H9 (cell line): ENCODE measurements around the gene RASGEF1C. TPM values are rescaled to one million over a fixed set of nuclear protein-coding genes. Genes with fewer than 3 reads are reported as not detected.

Experiments
- DNase-seq: peaks from one replicate; pipeline ENCODE4 v3.0.0-alpha.2; 2017
- H2AFZ ChIP-seq: one replicate; pipeline ENCODE4 v1.6.1; 2013; ENCODE audit warnings: mild to moderate bottlenecking, low read length, control low read depth, moderate library complexity
- H2AK5ac ChIP-seq: 2 replicates; pipeline ENCODE4 v1.6.1; 2013; ENCODE audit warnings: low read length, control low read depth, mixed read lengths; ENCODE audit not compliant: insufficient read length
- H2BK120ac ChIP-seq: one replicate; pipeline ENCODE4 v1.6.1; 2013; ENCODE audit warnings: low read depth, mild to moderate bottlenecking, low read length, control low read depth, inconsistent platforms; ENCODE audit not compliant: poor library complexity, severe bottlenecking
- H2BK12ac ChIP-seq: 2 replicates; pipeline ENCODE4 v1.6.1; 2013; ENCODE audit warnings: low read length, control low read depth, mixed read lengths, low read depth; ENCODE audit not compliant: insufficient read length
- H2BK15ac ChIP-seq: 2 replicates; pipeline ENCODE4 v1.6.1; 2013; ENCODE audit warnings: low read depth, low read length, control low read depth
- H2BK20ac ChIP-seq: one replicate; pipeline ENCODE4 v1.6.1; 2013; ENCODE audit warnings: low read depth, mild to moderate bottlenecking, low read length, control low read depth, inconsistent platforms; ENCODE audit not compliant: poor library complexity, severe bottlenecking
- H2BK5ac ChIP-seq: 2 replicates; pipeline ENCODE4 v1.6.1; 2013; ENCODE audit warnings: low read length, control low read depth, mixed read lengths; ENCODE audit not compliant: insufficient read length
- H3K14ac ChIP-seq: 2 replicates; pipeline ENCODE4 v1.6.1; 2013; ENCODE audit warnings: low read length, control low read depth; ENCODE audit not compliant: insufficient read depth
- H3K18ac ChIP-seq: 2 replicates; pipeline ENCODE4 v1.6.1; 2013; ENCODE audit warnings: low read depth, mild to moderate bottlenecking, mixed read lengths, low read length, control low read depth; ENCODE audit not compliant: insufficient read length
- H3K23ac ChIP-seq: 2 replicates; pipeline ENCODE4 v1.6.1; 2013; ENCODE audit warnings: low read length, control low read depth, mixed read lengths, low read depth; ENCODE audit not compliant: insufficient read length
- H3K23me2 ChIP-seq: 2 replicates; pipeline ENCODE4 v1.6.1; 2013; ENCODE audit warnings: low read depth, mild to moderate bottlenecking, mixed read lengths, low read length, control low read depth; ENCODE audit not compliant: insufficient read length, poor library complexity, severe bottlenecking
- H3K27ac ChIP-seq: 2 replicates; pipeline ENCODE4 v1.5.1; 2013; ENCODE audit warnings: low read length, control low read depth, mixed read lengths, low read depth; ENCODE audit not compliant: insufficient read length
- H3K27me3 ChIP-seq: 2 replicates; pipeline ENCODE4 v1.6.1; 2013; ENCODE audit warnings: low read length, control low read depth, inconsistent platforms; ENCODE audit not compliant: insufficient read depth
- H3K4ac ChIP-seq: 2 replicates; pipeline ENCODE4 v1.6.1; 2013; ENCODE audit warnings: low read depth, mild to moderate bottlenecking, control low read depth, inconsistent platforms, low read length, moderate library complexity
- H3K4me1 ChIP-seq: 2 replicates; pipeline ENCODE4 v1.6.1; 2013; ENCODE audit warnings: low read length, control low read depth, inconsistent platforms; ENCODE audit not compliant: insufficient read depth
- H3K4me2 ChIP-seq: 2 replicates; pipeline ENCODE4 v1.6.1; 2013; ENCODE audit warnings: low read length, control low read depth, mixed read lengths; ENCODE audit not compliant: insufficient read length, insufficient read depth
- H3K56ac ChIP-seq: 2 replicates; pipeline ENCODE4 v1.6.1; 2013; ENCODE audit warnings: low read depth, mild to moderate bottlenecking, mixed read lengths, low read length, control low read depth; ENCODE audit not compliant: insufficient read length
- H3K79me1 ChIP-seq: 2 replicates; pipeline ENCODE4 v1.6.1; 2013; ENCODE audit warnings: low read depth, mild to moderate bottlenecking, moderate library complexity, low read length, control low read depth, inconsistent platforms; ENCODE audit not compliant: insufficient read depth, poor library complexity, severe bottlenecking
- H3K79me2 ChIP-seq: 2 replicates; pipeline ENCODE4 v1.6.1; 2013; ENCODE audit warnings: low read length, control low read depth, inconsistent platforms; ENCODE audit not compliant: insufficient read depth
- H3K9ac ChIP-seq: 2 replicates; pipeline ENCODE4 v1.6.1; 2013; ENCODE audit warnings: low read length, control low read depth, mixed read lengths; ENCODE audit not compliant: insufficient read length; ENCODE audit errors: extremely low read depth
- H3K9me3 ChIP-seq: one replicate; pipeline ENCODE4 v1.6.1; 2013; ENCODE audit warnings: low read depth, low read length, inconsistent platforms; ENCODE audit not compliant: control insufficient read depth
- H3T11ph ChIP-seq: one replicate; pipeline ENCODE4 v1.6.1; 2013; ENCODE audit warnings: mild to moderate bottlenecking, low read length, control low read depth, inconsistent platforms
- H4K20me1 ChIP-seq: one replicate; pipeline ENCODE4 v1.6.1; 2013; ENCODE audit not compliant: control insufficient read depth, insufficient read length, insufficient read depth
- H4K5ac ChIP-seq: 2 replicates; pipeline ENCODE4 v1.6.1; 2013; ENCODE audit warnings: low read depth, mild to moderate bottlenecking, mixed read lengths, low read length, control low read depth; ENCODE audit not compliant: insufficient read length
- H4K8ac ChIP-seq: replicated peaks from 2 replicates; pipeline ENCODE4 v1.6.1; 2013; ENCODE audit warnings: low read length, control low read depth, mixed read lengths, low read depth; ENCODE audit not compliant: insufficient read length
- H4K91ac ChIP-seq: 2 replicates; pipeline ENCODE4 v1.6.1; 2013; ENCODE audit warnings: low read depth, mild to moderate bottlenecking, moderate library complexity, mixed read lengths, low read length, control low read depth; ENCODE audit not compliant: insufficient read length
- H3K27ac Mint-ChIP-seq, 3 experiments: 2 replicates in 2 of 3; 3 replicates in 1 of 3; pipeline ENCODE4 v1.8.0; 2020 to 2021; ENCODE audit warnings: mixed read lengths in 3 of 3, mild to moderate bottlenecking in 1 of 3, moderate library complexity in 1 of 3
- H3K27me3 Mint-ChIP-seq: 2 replicates; pipeline ENCODE4 v1.8.0; 2021; ENCODE audit warnings: low read depth, mild to moderate bottlenecking, moderate library complexity, mixed read lengths
- H3K36me3 Mint-ChIP-seq, 3 experiments: 2 replicates in 2 of 3; 3 replicates in 1 of 3; pipeline ENCODE4 v1.8.0; 2020 to 2021; ENCODE audit warnings: low read depth in 3 of 3, mixed read lengths in 3 of 3; ENCODE audit not compliant: insufficient read depth in 1 of 3
- H3K4me1 Mint-ChIP-seq, 2 experiments: 2 replicates each; pipeline ENCODE4 v1.8.0; 2020; ENCODE audit warnings: mixed read lengths in 2 of 2
- H3K4me3 Mint-ChIP-seq, 2 experiments: 2 replicates in 1 of 2; 3 replicates in 1 of 2; pipeline ENCODE4 v1.8.0; 2020 to 2021; ENCODE audit warnings: mild to moderate bottlenecking in 2 of 2, mixed read lengths in 2 of 2, moderate library complexity in 1 of 2
- H3K9me3 Mint-ChIP-seq, 2 experiments: 2 replicates in 1 of 2; 3 replicates in 1 of 2; pipeline ENCODE4 v1.8.0; 2020; ENCODE audit warnings: mild to moderate bottlenecking in 2 of 2, mixed read lengths in 2 of 2, moderate library complexity in 1 of 2
- CTCF ChIP-seq: fragments of 200-600 bp; sonication (generic); conservative IDR thresholded peaks from 3 replicates; pipeline ENCODE4 v1.8.0; 2021; ENCODE audit warnings: antibody characterized with exemption, mild to moderate bottlenecking
- WGBS: extraction: QIAGEN DNeasy Blood & Tissue Kit; methylation state at CpG from one replicate; pipeline ENCODE4 v1.1.7; 2013; ENCODE audit warnings: missing lambda C conversion rate, low lambda C conversion rate, mixed read lengths; ENCODE audit not compliant: insufficient read length; ENCODE audit errors: extremely low coverage; 5-methylcytosine and 5-hydroxymethylcytosine counted together
- total RNA-seq: library from RNA; stranded (reverse); gene quantifications from 2 replicates; pipeline ENCODE4 v1.2.1, GENCODE V29; 2021

The RASGEF1C gene
- total RNA-seq, 1 experiment from 2014 or later, result 0.83 TPM

- Histone ChIP-seq H3K79me2 (no peaks in the 10 kb centered on the region), H3K27me3 (no peaks in the 10 kb centered on the region), H3K79me1 (no peaks in the 10 kb centered on the region), H3K18ac (peak overlapping the region; percentile 66), H3K14ac (peak overlapping the region; percentile 13; the same call in 1 of the 2 replicates), H3K9ac (no peak overlapping the region), H2AK5ac (peak overlapping the region; percentile 14), H4K5ac (peak overlapping the region; percentile 1), H3K4me1 (peaks cover 17% of the 10 kb centered on the region; the same call in 1 of the 2 replicates), H3K27ac (peak overlapping the region; percentile 62), H2BK15ac (no peak overlapping the region), H4K20me1 (no peaks in the 10 kb centered on the region), H3K4ac (peak overlapping the region; percentile 11; the same call in 1 of the 2 replicates), H3K23me2 (no peaks in the 10 kb centered on the region), H2BK120ac (peak overlapping the region; percentile 63), H3K56ac (no peak overlapping the region), H2BK5ac (peak overlapping the region; percentile 1), H4K8ac (no peak overlapping the region), H2AFZ (no peak overlapping the region), H3K23ac (no peak overlapping the region), H2BK20ac (no peak overlapping the region), H2BK12ac (peak overlapping the region; percentile 0), H4K91ac (peak overlapping the region; percentile 21), H3K9me3 (no peaks in the 10 kb centered on the region), H3T11ph (peak overlapping the region; percentile 26), H3K4me2 (no peak overlapping the region)
- no peak for DNase-seq
- no peak for TF ChIP-seq CTCF
- Mint-ChIP-seq H3K4me1 (peaks cover 63 to 66% of the 10 kb centered on the region in 2 experiments), H3K27ac (peak overlapping the region; percentile 99 to 100 (median 99)), H3K27me3 (no peaks in the 10 kb centered on the region), H3K4me3 (peak overlapping the region; percentile 9 to 64; a peak in 4 of 5 replicates), H3K9me3 (peaks cover 10 to 14% of the 10 kb centered on the region in 2 experiments), H3K36me3 (peaks cover 10 to 26% (median 15%) of the 10 kb centered on the region in 3 experiments; a peak in 6 of 7 replicates)
- WGBS, result no CpG with 5 or more reads among the region's 10 CpGs
These were observed 125.4 kb downstream of the RASGEF1C start for GRCh38 chr5:180083529-180084060.
